Activated naive CD8-positive, alpha-beta T cell treated with anti-CD3 and anti-CD28 coated beads for 36 hours (primary cell): Measurements from ENCODE around the gene LRRC70. TPM values are rescaled to one million over a fixed set of nuclear protein-coding genes. Genes with fewer than 3 reads are reported as not detected.

Experiments
- DNase-seq: peaks from one replicate; pipeline ENCODE4 v3.0.0; 2021
- H3K27ac Mint-ChIP-seq: one replicate; pipeline ENCODE4 v1.8.0; 2022; ENCODE audit warnings: mild to moderate bottlenecking, moderate library complexity, mixed read lengths
- H3K27me3 Mint-ChIP-seq: one replicate; pipeline ENCODE4 v1.8.0; 2022; ENCODE audit warnings: mild to moderate bottlenecking, mixed read lengths
- H3K36me3 Mint-ChIP-seq: one replicate; pipeline ENCODE4 v1.8.0; 2021; ENCODE audit warnings: mild to moderate bottlenecking, mixed read lengths
- H3K4me1 Mint-ChIP-seq: one replicate; pipeline ENCODE4 v1.8.0; 2021; ENCODE audit warnings: mixed read lengths
- H3K4me3 Mint-ChIP-seq: one replicate; pipeline ENCODE4 v1.8.0; 2022; ENCODE audit warnings: mild to moderate bottlenecking, moderate library complexity, mixed read lengths
- H3K9me3 Mint-ChIP-seq: one replicate; pipeline ENCODE4 v1.8.0; 2022; ENCODE audit warnings: mixed read lengths
- total RNA-seq, 2 experiments: library from RNA; stranded (reverse); gene quantifications; one replicate each; pipeline ENCODE4 v1.2.3, GENCODE V29; 2021

LRRC70 gene
- total RNA-seq, 2 experiments from 2014 or later = 0.34 to 0.43 TPM

GRCh38 chr5:62585751-62586150 lies 7.1 kb downstream of the LRRC70 start:
- Mint-ChIP-seq H3K4me1 (peaks cover 21% of the 10 kb centered on the region), H3K36me3 (peaks cover 40% of the 10 kb centered on the region), H3K4me3 (no peak overlapping the region), H3K27ac (no peak overlapping the region), H3K27me3 (no peaks in the 10 kb centered on the region), H3K9me3 (no peaks in the 10 kb centered on the region)
- no peak for DNase-seq

- DNase-seq = no peak
- H3K4me3 Mint-ChIP-seq = no peak overlapping the region
- H3K4me1 Mint-ChIP-seq = peaks cover 15% of the 10 kb centered on the region
Observed at GRCh38 chr5:62587737-62588136, 9.1 kb downstream of the LRRC70 start.

GRCh38 chr5:62588668-62589067 lies 10.0 kb downstream of the LRRC70 start:
- peaks cover 15% of the 10 kb centered on the region for H3K4me1 Mint-ChIP-seq
- H3K4me3 Mint-ChIP-seq = no peak overlapping the region
- H3K36me3 Mint-ChIP-seq = peaks cover 44% of the 10 kb centered on the region
- DNase-seq = no peak
- H3K9me3 Mint-ChIP-seq = no peaks in the 10 kb centered on the region
- no peak overlapping the region for H3K27ac Mint-ChIP-seq
- no peaks in the 10 kb centered on the region for H3K27me3 Mint-ChIP-seq

More at GRCh38 chr5:62587737-62588136, 9.1 kb downstream of the LRRC70 start:
- Mint-ChIP-seq H3K27ac (no peak overlapping the region), H3K27me3 (no peaks in the 10 kb centered on the region), H3K9me3 (no peaks in the 10 kb centered on the region), H3K36me3 (peaks cover 38% of the 10 kb centered on the region)

- no peaks in the 10 kb centered on the region for H3K27me3 Mint-ChIP-seq
- no peak overlapping the region for H3K27ac Mint-ChIP-seq
- H3K4me3 Mint-ChIP-seq = no peak overlapping the region
- peaks cover 15% of the 10 kb centered on the region for H3K4me1 Mint-ChIP-seq
- peaks cover 46% of the 10 kb centered on the region for H3K36me3 Mint-ChIP-seq
- H3K9me3 Mint-ChIP-seq = no peaks in the 10 kb centered on the region
- DNase-seq = no peak
Observed at GRCh38 chr5:62589504-62589903, 10.9 kb downstream of the LRRC70 start.

GRCh38 chr5:62590387-62590786 lies 11.8 kb downstream of the LRRC70 start:
- H3K4me3 Mint-ChIP-seq = no peak overlapping the region
- no peak overlapping the region for H3K27ac Mint-ChIP-seq
- peaks cover 49% of the 10 kb centered on the region for H3K36me3 Mint-ChIP-seq
- peaks cover 9% of the 10 kb centered on the region for H3K4me1 Mint-ChIP-seq
- H3K27me3 Mint-ChIP-seq = no peaks in the 10 kb centered on the region
- no peaks in the 10 kb centered on the region for H3K9me3 Mint-ChIP-seq
- DNase-seq = no peak

GRCh38 chr5:62592558-62592957 lies 13.9 kb downstream of the LRRC70 start:
- no peaks in the 10 kb centered on the region for H3K9me3 Mint-ChIP-seq
- H3K27ac Mint-ChIP-seq = no peak overlapping the region
- no peak overlapping the region for H3K4me3 Mint-ChIP-seq
- no peak for DNase-seq
- peaks cover 48% of the 10 kb centered on the region for H3K36me3 Mint-ChIP-seq
- H3K27me3 Mint-ChIP-seq = no peaks in the 10 kb centered on the region
- H3K4me1 Mint-ChIP-seq = no peaks in the 10 kb centered on the region

- Mint-ChIP-seq H3K9me3 (no peaks in the 10 kb centered on the region), H3K36me3 (peaks cover 40% of the 10 kb centered on the region), H3K4me1 (no peaks in the 10 kb centered on the region), H3K4me3 (no peak overlapping the region), H3K27ac (no peak overlapping the region), H3K27me3 (no peaks in the 10 kb centered on the region)
- DNase-seq = no peak
Observed at GRCh38 chr5:62593331-62593730, 14.7 kb downstream of the LRRC70 start.

- H3K9me3 Mint-ChIP-seq = no peaks in the 10 kb centered on the region
- no peak overlapping the region for H3K27ac Mint-ChIP-seq
- no peak for DNase-seq
- no peaks in the 10 kb centered on the region for H3K27me3 Mint-ChIP-seq
- H3K36me3 Mint-ChIP-seq = peaks cover 32% of the 10 kb centered on the region
- H3K4me3 Mint-ChIP-seq = no peak overlapping the region
- H3K4me1 Mint-ChIP-seq = no peaks in the 10 kb centered on the region
Observed at GRCh38 chr5:62594364-62594984, 15.9 kb downstream of the LRRC70 start.

GRCh38 chr5:62596096-62596495 lies 17.5 kb downstream of the LRRC70 start:
- Mint-ChIP-seq H3K36me3 (peaks cover 29% of the 10 kb centered on the region), H3K4me1 (peaks cover 4% of the 10 kb centered on the region), H3K9me3 (no peaks in the 10 kb centered on the region), H3K4me3 (no peak overlapping the region), H3K27ac (no peak overlapping the region), H3K27me3 (no peaks in the 10 kb centered on the region)
- DNase-seq = no peak

- Mint-ChIP-seq H3K36me3 (peaks cover 26% of the 10 kb centered on the region), H3K9me3 (no peaks in the 10 kb centered on the region), H3K4me3 (no peak overlapping the region), H3K27me3 (no peaks in the 10 kb centered on the region), H3K4me1 (peaks cover 4% of the 10 kb centered on the region), H3K27ac (no peak overlapping the region)
- DNase-seq = no peak
Observed at GRCh38 chr5:62596691-62597090, 18.1 kb downstream of the LRRC70 start.

- H3K27me3 Mint-ChIP-seq = no peaks in the 10 kb centered on the region
- H3K27ac Mint-ChIP-seq = no peak overlapping the region
- peaks cover 4% of the 10 kb centered on the region for H3K4me1 Mint-ChIP-seq
- no peaks in the 10 kb centered on the region for H3K9me3 Mint-ChIP-seq
- no peak overlapping the region for H3K4me3 Mint-ChIP-seq
- DNase-seq = no peak
- peaks cover 24% of the 10 kb centered on the region for H3K36me3 Mint-ChIP-seq
Observed at GRCh38 chr5:62597314-62597713, 18.7 kb downstream of the LRRC70 start.

GRCh38 chr5:62600560-62601252 lies 22.1 kb downstream of the LRRC70 start:
- no peak overlapping the region for H3K27ac Mint-ChIP-seq
- H3K27me3 Mint-ChIP-seq = no peaks in the 10 kb centered on the region
- DNase-seq = no peak
- H3K4me1 Mint-ChIP-seq = peaks cover 4% of the 10 kb centered on the region
- peaks cover 13% of the 10 kb centered on the region for H3K36me3 Mint-ChIP-seq
- no peaks in the 10 kb centered on the region for H3K9me3 Mint-ChIP-seq
- no peak overlapping the region for H3K4me3 Mint-ChIP-seq

- DNase-seq = no peak
- no peak overlapping the region for H3K4me3 Mint-ChIP-seq
- no peak overlapping the region for H3K27ac Mint-ChIP-seq
- peaks cover 25% of the 10 kb centered on the region for H3K36me3 Mint-ChIP-seq
- H3K27me3 Mint-ChIP-seq = no peaks in the 10 kb centered on the region
- peaks cover 6% of the 10 kb centered on the region for H3K4me1 Mint-ChIP-seq
- H3K9me3 Mint-ChIP-seq = no peaks in the 10 kb centered on the region
Observed at GRCh38 chr5:62603934-62604333, 25.3 kb downstream of the LRRC70 start.

- no peak overlapping the region for H3K4me3 Mint-ChIP-seq
- no peaks in the 10 kb centered on the region for H3K27me3 Mint-ChIP-seq
- H3K4me1 Mint-ChIP-seq = peaks cover 6% of the 10 kb centered on the region
- no peaks in the 10 kb centered on the region for H3K9me3 Mint-ChIP-seq
- H3K27ac Mint-ChIP-seq = no peak overlapping the region
- peaks cover 32% of the 10 kb centered on the region for H3K36me3 Mint-ChIP-seq
- DNase-seq = no peak
Observed at GRCh38 chr5:62605638-62606037, 27.0 kb downstream of the LRRC70 start.

- peaks cover 2% of the 10 kb centered on the region for H3K4me1 Mint-ChIP-seq
- no peaks in the 10 kb centered on the region for H3K27me3 Mint-ChIP-seq
- no peak overlapping the region for H3K27ac Mint-ChIP-seq
- no peak overlapping the region for H3K4me3 Mint-ChIP-seq
- peaks cover 32% of the 10 kb centered on the region for H3K36me3 Mint-ChIP-seq
- H3K9me3 Mint-ChIP-seq = no peaks in the 10 kb centered on the region
- DNase-seq = no peak
Observed at GRCh38 chr5:62606878-62607277, 28.3 kb downstream of the LRRC70 start.

GRCh38 chr5:62607615-62608014 lies 29.0 kb downstream of the LRRC70 start:
- H3K36me3 Mint-ChIP-seq = peaks cover 32% of the 10 kb centered on the region
- no peak for DNase-seq
- H3K27ac Mint-ChIP-seq = no peak overlapping the region
- no peaks in the 10 kb centered on the region for H3K27me3 Mint-ChIP-seq
- H3K4me1 Mint-ChIP-seq = peaks cover 2% of the 10 kb centered on the region
- H3K4me3 Mint-ChIP-seq = no peak overlapping the region
- no peaks in the 10 kb centered on the region for H3K9me3 Mint-ChIP-seq
